ENCODE data around the gene TUBG1.
"Not testable (repeated sequence)": the region's sequence is repeated elsewhere in the genome, so short reads cannot be mapped to it uniquely, and the experiment has no call there.

TUBG1 gene

GRCh38 chr17:42591411-42591810 is 18.1 kb upstream of the TUBG1 start:
- DNase-seq (ENCODE audit: extremely low read depth, low read depth): no peak
- no peak for TF ChIP-seq CTCF (IDR thresholded peaks at IDR 0.05; ENCODE audit: low read depth, low read length, missing control alignments)
- H3K4me3 ChIP-seq (replicated peaks; ENCODE audit: low read depth, low read length): no peak overlapping the region

GRCh38 chr17:42596386-42596785 is 13.1 kb upstream of the TUBG1 start:
- DNase-seq (ENCODE audit: extremely low read depth, low read depth): no peak
- H3K4me3 ChIP-seq (replicated peaks; ENCODE audit: low read depth, low read length): no peak overlapping the region
- TF ChIP-seq CTCF (IDR thresholded peaks at IDR 0.05; ENCODE audit: low read depth, low read length, missing control alignments): no peak

GRCh38 chr17:42598905-42599304 is 10.6 kb upstream of the TUBG1 start:
- no peak overlapping the region for H3K4me3 ChIP-seq (replicated peaks; ENCODE audit: low read depth, low read length)
- no peak for DNase-seq (ENCODE audit: extremely low read depth, low read depth)
- TF ChIP-seq CTCF (IDR thresholded peaks at IDR 0.05; ENCODE audit: low read depth, low read length, missing control alignments): no peak

- no peak for TF ChIP-seq CTCF (IDR thresholded peaks at IDR 0.05; ENCODE audit: low read depth, low read length, missing control alignments)
- no peak overlapping the region for H3K4me3 ChIP-seq (replicated peaks; ENCODE audit: low read depth, low read length)
- no peak for DNase-seq (ENCODE audit: extremely low read depth, low read depth)
Observed at GRCh38 chr17:42603318-42603717, 6.2 kb upstream of the TUBG1 start.

DNA sequence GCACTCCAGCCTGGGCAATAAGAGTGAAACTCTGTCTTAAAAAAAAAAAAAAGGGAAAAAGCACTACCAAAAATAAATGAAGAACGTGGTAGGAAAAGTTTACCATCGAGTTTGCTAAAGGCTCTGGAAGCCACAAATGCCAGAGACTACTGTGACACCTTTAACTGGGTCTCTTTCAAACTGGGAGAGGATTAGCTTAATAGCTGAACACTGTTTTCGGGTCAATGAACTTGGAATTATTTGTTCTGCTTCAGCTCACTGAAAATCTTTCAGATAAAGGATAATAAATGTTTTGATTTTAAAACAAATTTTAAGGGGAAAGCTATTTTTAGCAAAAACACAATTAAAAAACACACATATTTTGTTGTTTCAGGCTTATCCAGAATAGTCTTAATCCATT is 1.7 kb upstream of the TUBG1 start:
- DNase-seq (ENCODE audit: extremely low read depth, low read depth): no peak
- H3K4me3 ChIP-seq (replicated peaks; ENCODE audit: low read depth, low read length): peak overlapping the region; percentile 68
- TF ChIP-seq CTCF (IDR thresholded peaks at IDR 0.05; ENCODE audit: low read depth, low read length, missing control alignments): no peak

- H3K4me3 ChIP-seq (replicated peaks; ENCODE audit: low read depth, low read length): peak overlapping the region; percentile 68
- no peak for DNase-seq (ENCODE audit: extremely low read depth, low read depth)
- TF ChIP-seq CTCF (IDR thresholded peaks at IDR 0.05; ENCODE audit: low read depth, low read length, missing control alignments): no peak
Observed at GRCh38 chr17:42608305-42609181, 940 bp upstream of the TUBG1 start.

DNA sequence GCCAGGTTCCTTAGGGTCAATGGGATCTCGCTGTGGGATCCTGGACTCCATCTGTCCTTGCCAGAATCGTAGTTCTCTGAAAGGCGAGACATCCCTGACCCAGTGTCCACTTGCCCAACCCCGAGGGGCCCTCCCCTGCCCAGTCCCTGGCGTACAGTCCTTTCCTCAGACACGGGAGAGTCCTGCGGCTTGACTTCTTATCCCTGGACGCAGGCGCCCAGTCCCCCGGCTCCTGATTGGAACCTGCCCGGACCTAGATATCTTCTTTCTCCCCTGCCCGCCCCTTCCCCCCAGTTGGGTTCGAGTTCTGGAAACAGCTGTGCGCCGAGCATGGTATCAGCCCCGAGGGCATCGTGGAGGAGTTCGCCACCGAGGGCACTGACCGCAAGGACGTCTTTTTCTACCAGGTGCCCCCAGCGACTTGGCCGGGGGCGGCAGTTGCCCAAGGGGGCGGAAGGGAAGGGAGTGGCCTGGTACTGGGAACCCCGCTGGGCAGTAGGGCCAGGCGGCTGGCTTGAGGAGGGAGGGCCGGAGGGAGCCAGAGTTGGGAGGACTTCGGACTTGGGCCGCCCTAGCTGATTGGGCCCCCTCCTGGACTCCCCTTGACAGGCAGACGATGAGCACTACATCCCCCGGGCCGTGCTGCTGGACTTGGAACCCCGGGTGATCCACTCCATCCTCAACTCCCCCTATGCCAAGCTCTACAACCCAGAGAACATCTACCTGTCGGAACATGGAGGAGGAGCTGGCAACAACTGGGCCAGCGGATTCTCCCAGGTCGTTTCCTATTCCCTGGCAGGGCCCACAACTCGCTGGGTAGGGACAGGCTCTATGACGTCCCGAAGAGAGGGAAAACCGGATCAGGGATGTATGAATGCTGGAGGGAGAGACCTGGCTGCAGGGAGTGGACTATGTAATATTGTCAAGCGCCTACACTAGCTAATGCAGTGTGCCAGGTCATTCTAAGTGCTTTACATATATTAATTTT is 625 bp downstream of the TUBG1 start:
- not testable (repeated sequence) for DNase-seq (ENCODE audit: extremely low read depth, low read depth)
- H3K4me3 ChIP-seq (replicated peaks; ENCODE audit: low read depth, low read length): peak overlapping the region; percentile 68
